ENCODE measurements around the gene ESX1.
"Not testable (repeated sequence)": the region's sequence is repeated elsewhere in the genome, so short reads cannot be mapped to it uniquely, and the experiment has no call there.

Gene ESX1

DNA sequence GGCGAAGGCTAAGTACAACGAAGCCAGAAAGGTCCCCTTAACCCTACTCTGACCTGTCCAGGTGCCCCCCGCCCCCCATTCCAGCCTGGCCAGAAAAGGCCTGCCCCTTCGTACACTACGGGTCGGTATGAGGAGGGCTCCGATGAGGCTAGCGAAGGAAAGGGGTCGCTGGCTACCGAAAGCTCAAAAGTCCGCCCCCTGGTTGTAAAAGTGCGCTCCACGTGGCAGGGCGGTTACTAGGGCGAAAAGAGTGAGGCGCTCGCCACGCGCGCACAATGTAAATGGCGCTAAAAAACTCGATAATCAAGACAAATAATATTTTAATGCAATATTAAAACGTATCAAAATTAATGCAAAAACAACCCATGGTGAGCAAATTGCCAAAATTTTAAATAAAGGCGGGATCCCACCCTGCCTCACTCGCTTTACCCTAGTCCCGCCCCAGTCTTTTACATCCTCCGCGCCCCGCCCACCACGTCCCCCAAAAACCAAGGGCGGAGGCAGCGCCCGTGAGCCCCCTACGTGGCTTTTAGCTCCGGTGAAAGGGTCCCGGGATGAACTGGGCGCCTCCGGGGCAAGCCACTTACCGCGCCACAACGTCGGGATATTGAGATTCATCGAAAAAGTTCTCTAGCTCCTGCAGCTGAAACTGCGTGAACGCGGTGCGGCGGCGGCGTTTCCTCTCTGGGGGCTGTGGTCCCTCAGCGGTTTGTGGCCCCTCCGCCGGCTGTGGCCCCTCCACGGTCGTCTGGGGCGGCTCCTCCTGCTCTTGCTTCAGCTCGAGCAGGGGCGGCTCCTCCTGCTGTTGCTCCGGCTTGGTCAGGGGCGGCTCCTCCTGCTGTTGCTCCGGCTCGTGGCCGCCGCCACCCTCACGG is 929 bp downstream of the ESX1 start:
- H3K27me3 ChIP-seq (ENCODE audit: control insufficient read depth, insufficient read depth, low read length): peaks cover 19% of the 10 kb centered on the region

DNA sequence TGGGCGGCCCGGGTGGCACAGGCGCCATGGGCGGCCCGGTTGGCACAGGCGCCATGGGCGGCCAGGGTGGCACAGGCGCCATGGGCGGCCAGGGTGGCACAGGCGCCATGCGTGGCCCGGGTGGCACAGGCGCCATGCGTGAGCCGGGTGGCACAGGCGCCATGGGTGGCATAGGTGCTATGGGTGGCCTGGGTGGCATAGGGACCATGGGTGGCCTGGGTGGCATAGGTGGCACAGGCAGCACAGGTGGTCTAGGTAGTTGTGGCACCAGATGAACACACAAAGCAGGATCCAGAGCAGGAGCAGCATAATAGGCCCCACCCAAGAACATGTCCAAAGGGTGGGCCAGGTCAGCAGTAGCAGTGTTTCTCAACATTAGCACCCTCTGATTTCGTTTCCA is 4.3 kb downstream of the ESX1 start:
- Histone ChIP-seq H3K4me1 (ENCODE audit: control insufficient read depth, insufficient read depth, low read length) (no peaks in the 10 kb centered on the region), H3K27me3 (ENCODE audit: control insufficient read depth, insufficient read depth, low read length) (peaks cover 18% of the 10 kb centered on the region), H3K9me3 (ENCODE audit: control insufficient read depth, low read length) (no peaks in the 10 kb centered on the region), H3K4me3 (ENCODE audit: low read length) (no peak overlapping the region), H3K36me3 (ENCODE audit: control insufficient read depth, insufficient read depth, low read length) (no peaks in the 10 kb centered on the region), H3K9ac (ENCODE audit: low read length) (no peak overlapping the region)

More for the DNA sequence above, 929 bp downstream of the ESX1 start:
- Histone ChIP-seq H3K9ac (ENCODE audit: low read length) (no peak overlapping the region), H3K9me3 (ENCODE audit: control insufficient read depth, low read length) (no peaks in the 10 kb centered on the region), H3K4me1 (ENCODE audit: control insufficient read depth, insufficient read depth, low read length) (no peaks in the 10 kb centered on the region), H3K36me3 (ENCODE audit: control insufficient read depth, insufficient read depth, low read length) (no peaks in the 10 kb centered on the region), H3K4me3 (ENCODE audit: low read length) (no peak overlapping the region)

DNA sequence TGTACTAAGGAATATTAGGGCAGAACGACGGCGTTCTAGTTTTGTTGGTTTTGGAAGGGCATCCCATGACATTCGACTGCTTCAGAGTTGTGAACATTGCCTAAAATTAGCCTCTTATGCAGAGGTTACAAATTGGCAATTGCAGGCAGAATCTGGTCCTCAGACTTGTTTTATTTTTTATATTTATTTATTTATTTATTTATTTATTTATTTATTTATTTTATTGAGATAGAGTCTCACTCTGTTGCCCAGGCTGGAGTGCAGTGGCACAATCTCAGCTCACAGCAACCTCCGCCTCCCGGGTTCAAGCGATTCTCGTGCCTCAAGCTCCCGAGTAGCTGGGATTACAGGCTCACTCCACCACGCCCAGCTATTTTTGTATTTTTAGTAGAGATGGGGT is 24.7 kb downstream of the ESX1 start:
- H3K4me3 ChIP-seq (ENCODE audit: low read length); H3K27me3 ChIP-seq (ENCODE audit: control insufficient read depth, insufficient read depth, low read length); H3K9me3 ChIP-seq (ENCODE audit: control insufficient read depth, low read length); H3K36me3 ChIP-seq (ENCODE audit: control insufficient read depth, insufficient read depth, low read length); H3K4me1 ChIP-seq (ENCODE audit: control insufficient read depth, insufficient read depth, low read length); H3K9ac ChIP-seq (ENCODE audit: low read length): not testable (repeated sequence)

DNA sequence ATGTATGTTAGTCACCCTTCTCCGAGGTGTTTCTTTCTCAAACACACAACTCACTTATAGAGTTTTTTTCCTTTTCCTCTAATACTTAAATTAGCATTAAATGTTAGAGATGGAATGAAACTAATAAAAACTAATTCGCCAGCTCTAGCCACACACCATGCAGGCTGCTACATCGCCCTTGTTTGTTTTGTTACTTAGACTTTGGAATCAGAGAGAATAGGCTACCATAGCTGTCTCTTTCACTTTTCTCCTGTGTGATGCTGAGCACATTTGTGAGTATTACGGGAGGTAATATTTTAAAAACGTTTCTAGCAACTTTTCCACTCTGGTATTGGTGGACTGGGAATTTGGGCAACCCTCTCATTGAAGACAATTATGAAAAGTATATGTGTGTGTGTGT is 43.5 kb downstream of the ESX1 start:
- H3K9me3 ChIP-seq (ENCODE audit: control insufficient read depth, low read length): no peaks in the 10 kb centered on the region
- H3K9ac ChIP-seq (ENCODE audit: low read length): no peak overlapping the region
- H3K4me3 ChIP-seq (ENCODE audit: low read length): no peak overlapping the region
- no peaks in the 10 kb centered on the region for H3K4me1 ChIP-seq (ENCODE audit: control insufficient read depth, insufficient read depth, low read length)
- no peaks in the 10 kb centered on the region for H3K36me3 ChIP-seq (ENCODE audit: control insufficient read depth, insufficient read depth, low read length)
- H3K27me3 ChIP-seq (ENCODE audit: control insufficient read depth, insufficient read depth, low read length): no peaks in the 10 kb centered on the region

DNA sequence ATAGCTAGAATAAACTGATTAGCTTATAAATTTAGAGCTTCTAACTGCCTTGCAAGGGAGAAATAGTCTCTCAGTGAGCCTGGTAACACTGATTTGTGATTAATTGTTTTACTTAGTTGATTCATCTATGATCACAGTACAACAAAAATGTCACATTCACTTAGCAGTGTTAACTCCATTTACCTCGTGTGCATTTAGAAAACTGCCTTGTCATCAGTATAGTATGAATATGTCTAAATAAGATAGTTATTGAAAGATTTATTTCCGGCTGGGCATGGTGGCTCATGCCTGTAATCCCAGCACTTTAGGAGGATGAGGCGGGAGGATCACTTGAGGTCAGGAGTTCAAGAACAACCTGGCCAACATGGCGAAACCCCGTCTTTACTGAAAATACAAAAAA is 49.2 kb downstream of the ESX1 start:
- Histone ChIP-seq H3K36me3 (ENCODE audit: control insufficient read depth, insufficient read depth, low read length) (no peaks in the 10 kb centered on the region), H3K4me3 (ENCODE audit: low read length) (no peak overlapping the region), H3K27me3 (ENCODE audit: control insufficient read depth, insufficient read depth, low read length) (no peaks in the 10 kb centered on the region), H3K9me3 (ENCODE audit: control insufficient read depth, low read length) (no peaks in the 10 kb centered on the region), H3K4me1 (ENCODE audit: control insufficient read depth, insufficient read depth, low read length) (no peaks in the 10 kb centered on the region), H3K9ac (ENCODE audit: low read length) (no peak overlapping the region)
